Measurements from ENCODE around the gene LCT.
"Not testable (repeated sequence)": the region's sequence is repeated elsewhere in the genome, so short reads cannot be mapped to it uniquely, and the experiment has no call there.

LCT gene

GRCh38 chr2:135836596-135837270, at the start of gene LCT:
Gene LCT (minus strand): TSS chr2:135837184. CDS start chr2:135837169, 15 bp downstream.
- in situ Hi-C loops (cut with HindIII; ENCODE audit: low sequenced_read_pairs), result no loop called here

GRCh38 chr2:135885709-135886108, 48.7 kb upstream of the LCT start:
- in situ Hi-C loops (cut with HindIII; ENCODE audit: low sequenced_read_pairs), result no loop called here

DNA sequence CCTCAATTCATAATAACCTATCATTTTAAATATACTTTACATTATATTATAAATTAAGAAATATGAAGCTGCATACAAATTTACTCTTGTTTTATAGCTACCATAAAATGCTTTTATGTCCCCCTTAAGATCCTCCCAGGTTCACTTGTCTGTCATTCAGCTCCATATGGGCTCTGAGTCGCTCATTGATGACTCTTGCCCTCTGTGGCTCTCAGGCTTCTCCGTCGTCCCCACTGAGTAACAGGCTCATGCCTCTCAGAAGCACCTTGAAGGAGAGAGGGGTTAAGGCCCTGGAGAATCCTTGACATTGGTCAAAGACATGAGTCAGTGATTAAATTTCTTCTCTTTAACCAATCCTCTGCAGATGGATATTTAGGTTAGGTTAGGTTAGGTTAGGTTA, 45.4 kb upstream of the LCT start:
- in situ Hi-C loops (cut with HindIII; ENCODE audit: low sequenced_read_pairs), result no loop called here

DNA sequence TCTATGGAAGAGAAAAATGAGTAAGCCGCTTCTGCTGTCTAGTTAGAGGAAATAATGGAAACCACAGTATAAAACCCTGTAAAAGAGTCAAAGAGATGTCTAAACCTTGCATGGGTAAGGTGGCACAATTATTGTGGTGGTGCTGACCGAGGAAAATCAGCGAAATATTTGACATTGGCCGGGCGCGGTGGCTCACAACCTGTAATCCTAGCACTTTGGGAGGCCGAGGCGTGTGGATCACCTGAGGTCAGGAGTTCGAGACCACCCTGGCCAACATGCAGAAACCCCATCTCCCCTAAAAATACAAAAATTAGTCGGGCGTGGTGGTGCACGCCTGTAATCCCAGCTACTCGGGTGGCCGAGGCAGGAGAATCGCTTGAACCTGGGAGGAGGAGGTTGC, 39.8 kb upstream of the LCT start:
- in situ Hi-C loops (cut with HindIII; ENCODE audit: low sequenced_read_pairs), result not testable (repeated sequence)

DNA sequence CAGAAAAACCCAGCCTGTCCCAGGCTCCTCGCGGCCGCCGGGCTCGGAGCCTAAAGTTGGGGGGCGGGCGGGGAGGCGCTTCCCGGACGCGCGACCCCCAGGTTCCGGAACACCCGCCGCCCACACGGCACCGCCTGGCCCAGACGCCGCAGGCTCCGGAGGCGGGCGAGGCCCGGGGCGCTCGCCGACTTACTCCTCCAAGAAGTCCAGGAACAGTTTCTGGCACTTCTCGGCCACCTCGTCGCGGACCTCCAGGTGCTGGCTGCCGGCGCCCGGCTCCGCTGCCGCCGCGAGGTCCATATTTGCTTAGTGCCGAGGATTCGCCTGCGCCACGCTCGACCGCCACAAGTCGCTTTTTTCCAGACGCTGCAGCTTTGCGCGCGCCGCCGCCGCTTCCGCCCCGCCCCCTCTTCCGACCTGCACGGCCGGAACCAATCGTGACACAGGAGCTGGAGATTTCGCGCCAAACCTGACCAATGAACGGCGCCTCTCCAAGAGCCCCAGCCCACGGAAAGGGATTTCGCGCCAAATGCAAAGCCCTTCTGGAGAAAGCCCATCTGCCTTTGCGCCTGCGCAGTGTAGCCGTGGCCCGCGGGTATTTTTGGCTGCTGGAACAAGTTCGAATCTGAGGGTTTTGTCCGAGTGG, 39.2 kb upstream of the LCT start, which contains the start of gene MCM6:
TSS of gene MCM6 (minus strand) at position 378 of the 646 bp plus-strand sequence. CDS start at position 300, 78 bp downstream.
- in situ Hi-C loops (cut with HindIII; ENCODE audit: low sequenced_read_pairs), result no loop called here

- in situ Hi-C loops (cut with HindIII; ENCODE audit: low sequenced_read_pairs), result no loop called here
Observed at GRCh38 chr2:135875491-135876065, 38.6 kb upstream of the LCT start.

- in situ Hi-C loops (cut with HindIII; ENCODE audit: low sequenced_read_pairs), result no loop called here
Observed at GRCh38 chr2:135874777-135875365, 37.9 kb upstream of the LCT start.

GRCh38 chr2:135870571-135870970, 33.6 kb upstream of the LCT start:
- in situ Hi-C loops (cut with HindIII; ENCODE audit: low sequenced_read_pairs), result no loop called here

- in situ Hi-C loops (cut with HindIII; ENCODE audit: low sequenced_read_pairs), result no loop called here
Observed at GRCh38 chr2:135863233-135863632, 26.2 kb upstream of the LCT start.

- in situ Hi-C loops (cut with HindIII; ENCODE audit: low sequenced_read_pairs), result no loop called here
Observed at GRCh38 chr2:135862718-135863117, 25.7 kb upstream of the LCT start.

DNA sequence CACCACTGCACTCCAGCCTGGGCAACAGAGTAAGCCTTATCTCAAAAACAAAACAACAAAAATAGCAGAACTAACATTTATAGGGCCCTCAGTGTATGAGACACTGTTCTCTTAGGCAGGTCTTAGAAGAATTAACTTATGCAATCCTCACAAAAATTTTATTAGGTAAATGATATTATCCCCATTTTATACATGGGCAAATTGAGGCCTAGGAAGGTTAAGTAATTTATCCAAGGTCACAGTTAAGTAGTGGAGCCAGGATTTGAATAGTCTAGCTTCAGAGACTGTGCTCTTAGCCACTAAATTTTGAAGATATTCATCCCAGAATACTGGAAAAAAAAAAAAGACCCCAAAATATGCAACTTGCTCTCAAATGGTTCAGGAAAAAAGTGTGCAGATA, 16.4 kb upstream of the LCT start:
- in situ Hi-C loops (cut with HindIII; ENCODE audit: low sequenced_read_pairs), result no loop called here

DNA sequence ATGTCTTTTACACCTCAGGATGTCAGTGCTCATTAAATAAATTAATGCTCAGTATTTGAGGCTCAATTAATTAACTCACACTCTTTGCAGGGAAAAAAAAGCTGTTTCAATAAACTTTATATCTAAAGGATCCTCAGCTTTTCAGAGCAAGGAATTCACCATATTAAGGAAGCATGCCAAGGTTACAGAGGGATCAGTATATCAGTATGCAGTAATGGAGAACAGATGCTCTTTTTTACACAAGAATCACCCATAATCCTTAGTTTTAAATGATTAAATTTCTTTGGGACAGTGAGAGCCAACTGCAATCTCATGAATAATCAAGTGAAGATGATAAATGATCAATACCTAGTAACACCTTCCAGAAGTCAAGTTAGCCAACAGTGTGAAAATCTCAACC, 14.9 kb upstream of the LCT start:
- in situ Hi-C loops (cut with HindIII; ENCODE audit: low sequenced_read_pairs), result no loop called here

DNA sequence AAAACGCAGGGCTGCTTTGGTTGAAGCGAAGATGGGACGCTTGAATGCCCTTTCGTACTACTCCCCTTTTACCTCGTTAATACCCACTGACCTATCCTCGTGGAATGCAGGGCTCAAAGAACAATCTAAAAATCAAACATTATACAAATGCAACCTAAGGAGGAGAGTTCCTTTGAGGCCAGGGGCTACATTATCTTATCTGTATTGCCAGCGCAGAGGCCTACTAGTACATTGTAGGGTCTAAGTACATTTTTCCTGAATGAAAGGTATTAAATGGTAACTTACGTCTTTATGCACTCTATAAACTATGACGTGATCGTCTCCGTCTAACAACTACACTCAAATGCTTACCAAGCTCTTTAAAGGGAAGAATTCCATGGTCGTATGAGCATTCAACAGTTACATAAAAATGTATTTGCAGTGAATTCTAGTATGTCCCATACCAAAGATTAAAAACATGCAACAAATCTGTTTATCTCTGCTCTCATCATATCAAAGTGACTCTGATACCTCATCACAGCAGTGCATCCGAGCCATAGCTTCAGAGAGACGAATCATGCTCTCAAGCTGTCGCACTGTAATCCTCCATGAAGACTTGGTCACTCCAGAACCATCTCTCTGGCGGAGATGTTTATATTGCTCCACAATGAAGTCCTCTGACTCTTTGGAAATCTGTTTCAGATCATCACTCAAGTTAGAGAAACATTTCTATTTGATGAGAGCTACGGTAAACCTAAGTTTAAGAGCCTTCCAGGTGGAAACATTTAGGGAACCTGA, 14.1 kb upstream of the LCT start:
- in situ Hi-C loops (cut with HindIII; ENCODE audit: low sequenced_read_pairs), result no loop called here

- in situ Hi-C loops (cut with HindIII; ENCODE audit: low sequenced_read_pairs), result loop anchor here (5.0 kb wide), 1 partner anchor 48 kb away; no protein-coding TSS in a partner anchor
Observed at GRCh38 chr2:135849087-135849486, 12.1 kb upstream of the LCT start.

DNA sequence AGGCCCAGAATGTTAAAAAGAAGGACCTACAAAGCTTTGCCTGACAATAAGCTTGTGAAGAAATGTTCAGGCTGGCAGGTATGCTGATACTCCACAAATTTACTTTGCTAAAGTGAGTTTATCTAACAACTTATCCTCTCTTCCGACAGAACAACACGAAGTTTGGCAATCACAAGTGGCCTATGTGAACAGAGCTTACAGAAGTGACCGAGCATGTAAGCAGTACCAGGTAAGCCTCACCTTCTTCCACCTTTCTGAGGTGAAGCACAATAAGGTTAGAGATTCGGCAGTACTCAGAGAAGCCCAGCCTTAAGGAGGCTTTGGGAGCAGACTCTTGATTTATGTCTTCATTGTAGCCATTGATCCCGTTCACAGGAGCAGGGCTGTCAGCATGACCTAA, 9.0 kb upstream of the LCT start:
- in situ Hi-C loops (cut with HindIII; ENCODE audit: low sequenced_read_pairs), result loop anchor here (5.0 kb wide), 1 partner anchor 51 kb away; no protein-coding TSS in a partner anchor

GRCh38 chr2:135845257-135845656, 8.3 kb upstream of the LCT start:
- in situ Hi-C loops (cut with HindIII; ENCODE audit: low sequenced_read_pairs), result loop anchor here (5.0 kb wide), 1 partner anchor 52 kb away; no protein-coding TSS in a partner anchor

- in situ Hi-C loops (cut with HindIII; ENCODE audit: low sequenced_read_pairs), result no loop called here
Observed at GRCh38 chr2:135844301-135844895, 7.4 kb upstream of the LCT start.

DNA sequence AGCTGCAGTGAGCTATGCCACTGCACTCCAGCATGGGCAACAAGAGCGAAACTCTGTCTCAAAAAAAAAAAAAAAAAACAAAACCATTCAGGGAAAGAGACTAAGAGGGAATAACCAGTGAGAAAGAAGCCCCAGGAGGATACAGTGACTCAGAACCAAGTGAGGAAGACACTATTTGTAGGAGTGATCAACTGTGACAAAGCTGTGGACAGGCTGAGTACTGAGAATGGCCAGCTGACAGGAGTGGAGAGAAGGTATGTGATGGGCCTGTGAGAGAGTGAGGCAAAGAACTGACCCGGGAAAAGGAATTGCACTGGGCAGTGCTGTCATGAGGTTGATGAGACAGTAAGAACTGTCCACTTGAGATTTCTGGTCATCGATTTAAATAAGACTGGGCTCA, 6.7 kb upstream of the LCT start:
- in situ Hi-C loops (cut with HindIII; ENCODE audit: low sequenced_read_pairs), result no loop called here

- in situ Hi-C loops (cut with HindIII; ENCODE audit: low sequenced_read_pairs), result no loop called here
Observed at GRCh38 chr2:135840601-135841000, 3.6 kb upstream of the LCT start.

- in situ Hi-C loops (cut with HindIII; ENCODE audit: low sequenced_read_pairs), result no loop called here
Observed at GRCh38 chr2:135839713-135840112, 2.7 kb upstream of the LCT start.
